Loucy (cell line): ENCODE measurements around the gene PIKFYVE.

Experiments
- EZH2phosphoT487 ChIP-seq: fragments of 200-600 bp; IDR thresholded peaks from 2 replicates; pipeline ENCODE4 v1.6.1; 2018; ENCODE audit warnings: antibody characterized with exemption, mild to moderate bottlenecking, moderate library complexity, borderline replicate concordance
- TF ChIP-seq, protein P1 (sequence below): fragments of 200-600 bp; sonication (generic); conservative IDR thresholded peaks from 2 replicates; pipeline ENCODE4 v1.5.1; 2014; ENCODE audit warnings: mild to moderate bottlenecking, antibody characterized with exemption, low read length

DNA sequence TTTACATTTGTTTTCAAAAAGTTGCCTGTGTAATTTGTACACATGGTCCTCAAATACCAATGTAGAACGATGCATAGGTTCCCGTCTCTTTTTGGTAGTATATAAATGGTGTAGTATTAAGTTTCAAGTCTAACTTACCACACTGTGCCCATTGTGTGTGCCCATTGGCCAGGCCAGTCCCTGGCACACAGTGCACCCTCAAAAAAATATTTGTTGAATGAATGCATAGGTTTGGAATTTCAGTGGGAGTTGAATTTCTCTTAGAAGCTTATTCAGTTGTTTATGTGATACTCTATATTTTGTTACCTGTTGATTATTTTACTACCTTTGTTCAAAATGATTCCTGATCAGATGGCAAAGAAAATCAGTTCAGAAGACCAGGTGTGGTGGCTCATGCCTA, 41.3 kb upstream of the PIKFYVE start:
- TF ChIP-seq, protein P1, sequence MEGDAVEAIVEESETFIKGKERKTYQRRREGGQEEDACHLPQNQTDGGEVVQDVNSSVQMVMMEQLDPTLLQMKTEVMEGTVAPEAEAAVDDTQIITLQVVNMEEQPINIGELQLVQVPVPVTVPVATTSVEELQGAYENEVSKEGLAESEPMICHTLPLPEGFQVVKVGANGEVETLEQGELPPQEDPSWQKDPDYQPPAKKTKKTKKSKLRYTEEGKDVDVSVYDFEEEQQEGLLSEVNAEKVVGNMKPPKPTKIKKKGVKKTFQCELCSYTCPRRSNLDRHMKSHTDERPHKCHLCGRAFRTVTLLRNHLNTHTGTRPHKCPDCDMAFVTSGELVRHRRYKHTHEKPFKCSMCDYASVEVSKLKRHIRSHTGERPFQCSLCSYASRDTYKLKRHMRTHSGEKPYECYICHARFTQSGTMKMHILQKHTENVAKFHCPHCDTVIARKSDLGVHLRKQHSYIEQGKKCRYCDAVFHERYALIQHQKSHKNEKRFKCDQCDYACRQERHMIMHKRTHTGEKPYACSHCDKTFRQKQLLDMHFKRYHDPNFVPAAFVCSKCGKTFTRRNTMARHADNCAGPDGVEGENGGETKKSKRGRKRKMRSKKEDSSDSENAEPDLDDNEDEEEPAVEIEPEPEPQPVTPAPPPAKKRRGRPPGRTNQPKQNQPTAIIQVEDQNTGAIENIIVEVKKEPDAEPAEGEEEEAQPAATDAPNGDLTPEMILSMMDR: no peak
- TF ChIP-seq EZH2phosphoT487: no peak
